ENCODE measurements around the gene RNF212.

RNF212 gene

DNA sequence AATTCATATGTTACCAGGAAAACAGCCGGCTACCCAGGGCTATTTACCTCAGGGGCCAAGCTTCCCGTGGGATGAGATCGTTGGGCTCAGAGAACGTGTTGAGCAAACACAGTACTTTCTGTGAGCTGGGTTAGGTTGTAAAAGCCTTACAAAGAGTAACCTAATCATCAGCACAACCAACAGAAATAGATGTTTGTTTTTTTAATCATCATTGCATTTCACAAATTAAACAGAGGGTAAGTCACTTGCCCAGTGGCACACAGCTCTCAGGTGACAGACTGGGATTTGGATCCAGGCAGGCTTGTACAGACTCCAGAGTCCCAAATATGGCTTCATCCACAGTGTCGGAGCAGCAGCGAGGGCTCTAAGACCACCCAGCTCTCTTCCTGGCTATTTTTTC is 38.9 kb upstream of the RNF212 start:
- peaks cover 2% of the 10 kb centered on the region for H3K27me3 ChIP-seq (ENCODE audit: insufficient read depth, poor library complexity, severe bottlenecking)
- TF ChIP-seq GABPA (IDR thresholded peaks at IDR 0.05; ENCODE audit: low read depth) = no peak
- TF ChIP-seq, protein P1, sequence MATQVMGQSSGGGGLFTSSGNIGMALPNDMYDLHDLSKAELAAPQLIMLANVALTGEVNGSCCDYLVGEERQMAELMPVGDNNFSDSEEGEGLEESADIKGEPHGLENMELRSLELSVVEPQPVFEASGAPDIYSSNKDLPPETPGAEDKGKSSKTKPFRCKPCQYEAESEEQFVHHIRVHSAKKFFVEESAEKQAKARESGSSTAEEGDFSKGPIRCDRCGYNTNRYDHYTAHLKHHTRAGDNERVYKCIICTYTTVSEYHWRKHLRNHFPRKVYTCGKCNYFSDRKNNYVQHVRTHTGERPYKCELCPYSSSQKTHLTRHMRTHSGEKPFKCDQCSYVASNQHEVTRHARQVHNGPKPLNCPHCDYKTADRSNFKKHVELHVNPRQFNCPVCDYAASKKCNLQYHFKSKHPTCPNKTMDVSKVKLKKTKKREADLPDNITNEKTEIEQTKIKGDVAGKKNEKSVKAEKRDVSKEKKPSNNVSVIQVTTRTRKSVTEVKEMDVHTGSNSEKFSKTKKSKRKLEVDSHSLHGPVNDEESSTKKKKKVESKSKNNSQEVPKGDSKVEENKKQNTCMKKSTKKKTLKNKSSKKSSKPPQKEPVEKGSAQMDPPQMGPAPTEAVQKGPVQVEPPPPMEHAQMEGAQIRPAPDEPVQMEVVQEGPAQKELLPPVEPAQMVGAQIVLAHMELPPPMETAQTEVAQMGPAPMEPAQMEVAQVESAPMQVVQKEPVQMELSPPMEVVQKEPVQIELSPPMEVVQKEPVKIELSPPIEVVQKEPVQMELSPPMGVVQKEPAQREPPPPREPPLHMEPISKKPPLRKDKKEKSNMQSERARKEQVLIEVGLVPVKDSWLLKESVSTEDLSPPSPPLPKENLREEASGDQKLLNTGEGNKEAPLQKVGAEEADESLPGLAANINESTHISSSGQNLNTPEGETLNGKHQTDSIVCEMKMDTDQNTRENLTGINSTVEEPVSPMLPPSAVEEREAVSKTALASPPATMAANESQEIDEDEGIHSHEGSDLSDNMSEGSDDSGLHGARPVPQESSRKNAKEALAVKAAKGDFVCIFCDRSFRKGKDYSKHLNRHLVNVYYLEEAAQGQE (IDR thresholded peaks at IDR 0.05; ENCODE audit: insufficient replicate concordance, low read depth) = no peak
- TF ChIP-seq, protein P2, sequence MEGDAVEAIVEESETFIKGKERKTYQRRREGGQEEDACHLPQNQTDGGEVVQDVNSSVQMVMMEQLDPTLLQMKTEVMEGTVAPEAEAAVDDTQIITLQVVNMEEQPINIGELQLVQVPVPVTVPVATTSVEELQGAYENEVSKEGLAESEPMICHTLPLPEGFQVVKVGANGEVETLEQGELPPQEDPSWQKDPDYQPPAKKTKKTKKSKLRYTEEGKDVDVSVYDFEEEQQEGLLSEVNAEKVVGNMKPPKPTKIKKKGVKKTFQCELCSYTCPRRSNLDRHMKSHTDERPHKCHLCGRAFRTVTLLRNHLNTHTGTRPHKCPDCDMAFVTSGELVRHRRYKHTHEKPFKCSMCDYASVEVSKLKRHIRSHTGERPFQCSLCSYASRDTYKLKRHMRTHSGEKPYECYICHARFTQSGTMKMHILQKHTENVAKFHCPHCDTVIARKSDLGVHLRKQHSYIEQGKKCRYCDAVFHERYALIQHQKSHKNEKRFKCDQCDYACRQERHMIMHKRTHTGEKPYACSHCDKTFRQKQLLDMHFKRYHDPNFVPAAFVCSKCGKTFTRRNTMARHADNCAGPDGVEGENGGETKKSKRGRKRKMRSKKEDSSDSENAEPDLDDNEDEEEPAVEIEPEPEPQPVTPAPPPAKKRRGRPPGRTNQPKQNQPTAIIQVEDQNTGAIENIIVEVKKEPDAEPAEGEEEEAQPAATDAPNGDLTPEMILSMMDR (IDR thresholded peaks at IDR 0.05; ENCODE audit: insufficient read depth, low read length) = no peak
- TF ChIP-seq SPI1 (IDR thresholded peaks at IDR 0.05; ENCODE audit: borderline replicate concordance, low read depth) = no peak
- H3K4me3 ChIP-seq (replicated peaks; ENCODE audit: insufficient read depth, low read length) = no peak overlapping the region

DNA sequence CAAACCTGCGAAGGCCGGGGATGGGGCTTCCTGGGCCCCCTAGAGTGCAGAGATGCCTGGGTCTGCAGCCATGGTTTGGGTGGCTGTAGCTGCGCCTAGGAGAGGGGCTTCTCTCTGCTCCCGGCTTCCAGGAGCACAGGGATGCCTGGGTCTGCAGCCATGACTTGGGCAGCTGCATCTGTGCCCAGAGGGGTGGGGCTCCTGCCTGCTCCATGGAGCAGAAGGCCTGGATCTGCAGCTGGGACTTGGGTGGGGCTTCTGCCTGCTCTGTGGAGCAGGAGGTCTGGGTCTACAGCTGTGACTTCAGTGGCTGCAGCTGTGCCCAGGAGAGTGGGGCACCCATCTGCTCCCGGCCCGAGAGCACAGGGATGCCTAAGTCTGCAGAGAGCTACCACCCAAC is 38.2 kb upstream of the RNF212 start:
- H3K27me3 ChIP-seq (ENCODE audit: insufficient read depth, poor library complexity, severe bottlenecking) = peaks cover 2% of the 10 kb centered on the region

More for the DNA sequence above, 38.9 kb upstream of the RNF212 start:
- H3K27ac ChIP-seq (replicated peaks) = no peak overlapping the region
- no peak for DNase-seq (ENCODE audit: low read depth in 1 of 2, low spot score in 1 of 2)

DNA sequence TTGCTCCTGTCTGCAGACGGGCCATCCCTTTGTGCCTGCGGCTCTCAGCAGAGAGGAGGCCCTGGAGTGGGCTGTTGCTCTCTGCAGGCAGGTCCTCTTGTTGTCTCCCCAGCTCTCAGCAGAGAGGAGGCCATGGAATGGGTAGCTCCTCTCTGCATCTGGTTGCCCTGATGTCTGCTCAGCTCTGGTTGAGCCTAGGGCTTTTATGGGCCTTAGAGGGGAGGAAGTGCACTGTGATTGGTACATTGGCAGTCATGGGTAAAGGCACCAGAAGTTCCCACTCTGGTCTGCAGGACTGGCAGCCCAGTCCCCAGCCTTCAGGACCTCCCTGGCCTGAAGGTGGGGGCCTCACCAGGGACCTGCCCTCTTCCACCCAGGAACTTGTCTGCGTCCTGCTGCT is 37.5 kb upstream of the RNF212 start:
- DNase-seq (ENCODE audit: low read depth in 1 of 2, low spot score in 1 of 2) = no peak
- Histone ChIP-seq H3K4me3 (replicated peaks; ENCODE audit: insufficient read depth, low read length) (no peak overlapping the region), H3K27ac (replicated peaks) (no peak overlapping the region), H3K27me3 (ENCODE audit: insufficient read depth, poor library complexity, severe bottlenecking) (peaks cover 2% of the 10 kb centered on the region)
- TF ChIP-seq, protein P2 (IDR thresholded peaks at IDR 0.05; ENCODE audit: insufficient read depth, low read length) = no peak
- TF ChIP-seq, protein P1 (IDR thresholded peaks at IDR 0.05; ENCODE audit: insufficient replicate concordance, low read depth) = no peak
- TF ChIP-seq POLR2AphosphoS5 (IDR thresholded peaks at IDR 0.05; ENCODE audit: low read depth) (no peak), SPI1 (IDR thresholded peaks at IDR 0.05; ENCODE audit: borderline replicate concordance, low read depth) (no peak), GABPA (IDR thresholded peaks at IDR 0.05; ENCODE audit: low read depth) (no peak)

More for the DNA sequence above, 38.2 kb upstream of the RNF212 start:
- no peak for TF ChIP-seq POLR2AphosphoS5 (IDR thresholded peaks at IDR 0.05; ENCODE audit: low read depth)
- TF ChIP-seq GABPA (IDR thresholded peaks at IDR 0.05; ENCODE audit: low read depth) = no peak
- TF ChIP-seq, protein P2 (IDR thresholded peaks at IDR 0.05; ENCODE audit: insufficient read depth, low read length) = no peak
- TF ChIP-seq SPI1 (IDR thresholded peaks at IDR 0.05; ENCODE audit: borderline replicate concordance, low read depth) = no peak
- TF ChIP-seq, protein P1 (IDR thresholded peaks at IDR 0.05; ENCODE audit: insufficient replicate concordance, low read depth) = no peak
- Histone ChIP-seq H3K4me3 (replicated peaks; ENCODE audit: insufficient read depth, low read length) (no peak overlapping the region), H3K27ac (replicated peaks) (no peak overlapping the region)
- DNase-seq (ENCODE audit: low read depth in 1 of 2, low spot score in 1 of 2) = no peak

Measured in HL-60 (cell line).